Stimulated activated CD8-positive, alpha-beta memory T cell treated with anti-CD3 and anti-CD28 coated beads, Interleukin-2, amount 100 ng/mL, for 1 hour (primary cell): ENCODE results near the gene LTN1.

Source experiments
- DNase-seq, 2 donors: peaks; one replicate each; pipeline ENCODE4 v3.0.0-alpha.2; 2020; ENCODE audit warnings: low read depth in 2 of 2

LTN1 gene

GRCh38 chr21:28928578-28929420, 63.9 kb downstream of the LTN1 start:
- no peak for DNase-seq

- DNase-seq, result no peak
Measured at GRCh38 chr21:28927130-28927529, 65.5 kb downstream of the LTN1 start.

- no peak for DNase-seq
Measured at GRCh38 chr21:28923439-28923975, 69.2 kb downstream of the LTN1 start.

- DNase-seq, result no peak
Measured at GRCh38 chr21:28922368-28922767, 70.3 kb downstream of the LTN1 start.

GRCh38 chr21:28916150-28916893, 76.4 kb downstream of the LTN1 start:
- no peak for DNase-seq

- no peak for DNase-seq
Measured at GRCh38 chr21:28913071-28913470, 79.6 kb downstream of the LTN1 start.

- no peak for DNase-seq
Measured at GRCh38 chr21:28910280-28910887, 82.3 kb downstream of the LTN1 start.

GRCh38 chr21:28908351-28908750, 84.3 kb downstream of the LTN1 start:
- no peak for DNase-seq

- no peak for DNase-seq
Measured at GRCh38 chr21:28906841-28907240, 85.8 kb downstream of the LTN1 start.

GRCh38 chr21:28906236-28906635, 86.4 kb downstream of the LTN1 start:
- no peak for DNase-seq

- DNase-seq, result no peak
Measured at GRCh38 chr21:28904961-28905435, 87.7 kb downstream of the LTN1 start.

GRCh38 chr21:28903448-28903847, 89.2 kb downstream of the LTN1 start:
- no peak for DNase-seq

- DNase-seq, result no peak
Measured at GRCh38 chr21:28900481-28900880, 92.2 kb downstream of the LTN1 start.

- DNase-seq, result no peak
Measured at GRCh38 chr21:28899744-28900143, 92.9 kb downstream of the LTN1 start.

- DNase-seq, result no peak
Measured at GRCh38 chr21:28899220-28899619, 93.5 kb downstream of the LTN1 start.

GRCh38 chr21:28893687-28894086, 99.0 kb downstream of the LTN1 start:
- no peak for DNase-seq

- DNase-seq, result no peak
Measured at GRCh38 chr21:28892199-28893111, 100.2 kb downstream of the LTN1 start.

- DNase-seq, result no peak
Measured at GRCh38 chr21:28885853-28886177, 106.9 kb downstream of the LTN1 start.

GRCh38 chr21:28884976-28885852, 107.5 kb downstream of the LTN1 start:
- peak; percentile 77 to 81 for DNase-seq

GRCh38 chr21:28884481-28884880, 108.2 kb downstream of the LTN1 start:
- no peak for DNase-seq
